ENCODE measurements around the gene COL6A6.

Gene COL6A6

DNA sequence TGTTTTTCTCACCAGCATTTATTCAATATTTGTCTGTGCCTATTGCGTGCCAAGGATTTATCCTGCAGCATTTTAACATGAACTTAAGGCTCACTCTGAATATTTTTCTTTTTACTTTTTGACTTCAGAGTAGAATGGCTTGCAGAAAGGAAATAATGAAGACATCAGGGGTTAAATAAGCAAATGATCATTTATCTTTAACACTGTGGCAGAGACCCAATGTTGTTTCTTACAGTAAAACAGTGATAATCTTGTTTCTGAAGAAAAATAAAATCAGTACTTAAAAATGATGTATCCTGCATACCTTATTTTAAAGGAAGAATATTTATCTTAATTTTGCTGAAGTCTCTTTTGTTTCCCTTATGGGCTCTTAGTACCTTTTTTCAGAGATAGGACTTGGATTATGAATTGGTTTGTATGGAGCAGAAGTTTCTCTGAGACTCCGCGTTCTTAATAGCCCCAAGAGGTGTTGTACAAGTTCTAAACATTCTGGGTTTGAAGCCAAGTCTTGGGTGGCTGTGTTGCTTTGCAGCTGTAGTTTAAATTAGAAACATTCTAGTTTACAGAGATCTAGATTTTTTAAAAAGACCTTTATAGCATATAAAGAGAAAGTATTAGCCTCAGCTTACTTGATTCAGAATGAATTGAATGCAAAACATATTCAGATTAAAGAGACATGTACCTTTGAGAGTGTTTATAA is 40.5 kb downstream of the COL6A6 start:
- Histone ChIP-seq H3K4me3 (ENCODE audit: low read depth, low read length) (no peak overlapping the region), H3K27me3 (ENCODE audit: insufficient read depth, low read depth, severe bottlenecking) (no peaks in the 10 kb centered on the region), H3K36me3 (no peaks in the 10 kb centered on the region), H3K27ac (no peak overlapping the region), H3K9me3 (ENCODE audit: severe bottlenecking) (peaks cover 2% of the 10 kb centered on the region)
- no peak for DNase-seq
- TF ChIP-seq, protein P1, sequence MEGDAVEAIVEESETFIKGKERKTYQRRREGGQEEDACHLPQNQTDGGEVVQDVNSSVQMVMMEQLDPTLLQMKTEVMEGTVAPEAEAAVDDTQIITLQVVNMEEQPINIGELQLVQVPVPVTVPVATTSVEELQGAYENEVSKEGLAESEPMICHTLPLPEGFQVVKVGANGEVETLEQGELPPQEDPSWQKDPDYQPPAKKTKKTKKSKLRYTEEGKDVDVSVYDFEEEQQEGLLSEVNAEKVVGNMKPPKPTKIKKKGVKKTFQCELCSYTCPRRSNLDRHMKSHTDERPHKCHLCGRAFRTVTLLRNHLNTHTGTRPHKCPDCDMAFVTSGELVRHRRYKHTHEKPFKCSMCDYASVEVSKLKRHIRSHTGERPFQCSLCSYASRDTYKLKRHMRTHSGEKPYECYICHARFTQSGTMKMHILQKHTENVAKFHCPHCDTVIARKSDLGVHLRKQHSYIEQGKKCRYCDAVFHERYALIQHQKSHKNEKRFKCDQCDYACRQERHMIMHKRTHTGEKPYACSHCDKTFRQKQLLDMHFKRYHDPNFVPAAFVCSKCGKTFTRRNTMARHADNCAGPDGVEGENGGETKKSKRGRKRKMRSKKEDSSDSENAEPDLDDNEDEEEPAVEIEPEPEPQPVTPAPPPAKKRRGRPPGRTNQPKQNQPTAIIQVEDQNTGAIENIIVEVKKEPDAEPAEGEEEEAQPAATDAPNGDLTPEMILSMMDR (IDR thresholded peaks at IDR 0.05; ENCODE audit: low read depth, low read length), result no peak

DNA sequence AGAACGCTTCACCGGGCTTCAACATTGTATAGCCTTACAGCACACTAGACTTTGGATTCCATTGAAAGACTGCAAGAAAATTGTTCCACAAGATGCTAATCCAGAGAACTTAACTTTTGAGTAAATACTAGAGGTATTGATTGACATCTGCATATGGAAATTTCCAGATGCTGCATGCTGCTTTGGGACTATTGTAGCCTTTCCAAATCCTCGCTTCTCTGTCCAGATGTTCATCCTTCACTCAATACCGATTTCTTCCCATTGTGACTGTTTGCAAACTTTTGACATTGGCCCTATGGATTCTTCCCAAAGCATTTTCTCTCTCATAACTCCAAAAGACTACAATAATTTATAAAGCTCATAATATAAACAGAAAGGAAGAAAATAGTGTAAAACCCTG is 41.4 kb downstream of the COL6A6 start:
- no peaks in the 10 kb centered on the region for H3K36me3 ChIP-seq
- no peaks in the 10 kb centered on the region for H3K27me3 ChIP-seq (ENCODE audit: insufficient read depth, low read depth, severe bottlenecking)
- TF ChIP-seq, protein P1 (IDR thresholded peaks at IDR 0.05; ENCODE audit: low read depth, low read length), result no peak
- H3K27ac ChIP-seq, result no peak overlapping the region
- no peaks in the 10 kb centered on the region for H3K9me3 ChIP-seq (ENCODE audit: severe bottlenecking)
- DNase-seq, result no peak
- H3K4me3 ChIP-seq (ENCODE audit: low read depth, low read length), result no peak overlapping the region

DNA sequence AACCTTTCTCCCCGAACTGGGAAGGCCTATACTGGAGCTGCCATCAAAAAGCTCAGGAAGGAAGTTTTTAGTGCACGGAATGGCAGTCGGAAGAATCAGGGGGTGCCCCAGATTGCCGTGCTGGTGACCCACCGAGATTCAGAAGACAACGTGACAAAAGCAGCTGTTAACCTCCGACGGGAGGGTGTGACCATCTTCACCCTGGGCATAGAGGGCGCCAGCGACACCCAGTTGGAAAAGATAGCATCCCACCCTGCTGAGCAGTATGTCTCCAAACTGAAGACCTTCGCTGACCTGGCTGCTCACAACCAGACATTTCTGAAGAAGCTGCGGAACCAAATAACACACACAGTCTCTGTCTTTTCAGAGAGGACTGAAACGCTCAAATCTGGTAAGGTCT is 48.2 kb downstream of the COL6A6 start:
- H3K27me3 ChIP-seq (ENCODE audit: insufficient read depth, low read depth, severe bottlenecking), result peaks cover 35% of the 10 kb centered on the region
- TF ChIP-seq, protein P1 (IDR thresholded peaks at IDR 0.05; ENCODE audit: low read depth, low read length), result no peak
- DNase-seq, result no peak

More for the DNA sequence above, 48.2 kb downstream of the COL6A6 start:
- H3K27ac ChIP-seq, result no peak overlapping the region
- H3K9me3 ChIP-seq (ENCODE audit: severe bottlenecking), result no peaks in the 10 kb centered on the region
- H3K4me3 ChIP-seq (ENCODE audit: low read depth, low read length), result no peak overlapping the region
- no peaks in the 10 kb centered on the region for H3K36me3 ChIP-seq

Measured in WERI-Rb-1 (cell line).